PC-9 (cell line): ENCODE measurements around the gene IGF2BP1.

Experiments
- CTCF ChIP-seq: fragments of 200-600 bp; sonication (generic); conservative IDR thresholded peaks from 2 replicates; pipeline ENCODE4 v1.6.1; 2017; ENCODE audit warnings: mixed run types, antibody characterized with exemption, mild to moderate bottlenecking, moderate library complexity
- EZH2 ChIP-seq: fragments of 200-600 bp; sonication (generic); IDR thresholded peaks from 2 replicates; pipeline ENCODE4 v1.8.0; 2017; ENCODE audit warnings: antibody characterized with exemption, low read depth

GRCh38 chr17:48973806-48974205, 23.4 kb upstream of the IGF2BP1 start:
- TF ChIP-seq CTCF (no peak), EZH2 (no peak)
